Measurements from ENCODE around the gene MRGPRE.

DNA sequence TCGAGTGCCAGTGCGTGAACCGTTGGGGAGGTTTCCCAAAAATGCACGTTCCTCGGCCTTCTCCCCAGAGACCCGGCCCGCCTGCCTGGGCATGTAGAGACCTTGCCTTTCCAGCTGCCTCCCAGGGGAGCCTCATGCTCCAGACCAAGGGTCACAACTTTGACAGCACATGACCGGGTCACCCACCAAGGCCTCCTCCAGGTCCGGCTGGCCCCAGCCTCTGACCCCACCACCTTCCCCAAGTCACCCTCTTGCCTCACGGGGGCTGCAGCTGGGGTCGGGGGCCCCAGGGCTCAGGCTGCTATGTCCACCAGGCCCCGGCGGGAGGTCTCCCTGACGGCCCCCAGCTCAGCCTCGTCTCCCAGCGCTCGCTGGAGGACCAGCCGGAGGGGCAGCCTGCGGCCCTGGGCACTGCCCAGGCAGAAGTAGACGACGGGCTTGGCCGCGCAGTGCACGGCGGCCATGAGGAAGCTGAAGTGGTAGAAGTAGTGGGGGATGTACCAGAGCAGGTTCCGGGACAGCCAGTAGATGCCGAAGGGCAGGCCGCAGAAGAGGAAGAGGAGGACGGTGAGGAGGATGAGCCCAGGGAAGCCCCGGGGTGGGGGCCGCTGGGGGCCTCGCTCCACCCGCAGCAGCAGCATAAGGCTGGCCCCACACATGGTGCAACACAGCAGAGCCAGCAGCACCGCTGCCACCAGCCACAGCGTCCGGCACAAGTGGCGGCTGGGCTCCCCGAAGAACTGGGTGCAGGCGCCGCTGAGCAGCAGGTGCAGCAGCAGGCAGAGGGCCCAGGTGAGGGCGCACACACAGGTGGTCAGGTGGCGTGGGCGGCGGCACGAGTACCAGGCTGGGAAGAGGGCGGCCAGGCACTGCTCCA, 4.4 kb downstream of the MRGPRE start:
- TF ChIP-seq SUZ12 (IDR thresholded peaks at IDR 0.05; ENCODE audit: extremely low read depth, insufficient read depth, insufficient read length), result no peak
- TF ChIP-seq ZNF274 (IDR thresholded peaks at IDR 0.05; ENCODE audit: low read depth, low read length), result no peak
